DND-41 (cell line): ENCODE results near the gene IFT27.

Source experiments
- ATAC-seq: fragments of 200-7000 bp; cut with Tn5 transposase; 3 replicates; pipeline ENCODE4 v1.9.1; 2021; ENCODE audit warnings: low read depth; ENCODE audit not compliant: insufficient read depth
- DNase-seq: peaks from one replicate; pipeline ENCODE4 v3.0.0-alpha.2; 2020
- H2AFZ ChIP-seq: 2 replicates; pipeline ENCODE4 v1.6.0; 2012; ENCODE audit warnings: low read depth, low read length
- H3K27ac ChIP-seq: 2 replicates; pipeline ENCODE4 v1.5.1; 2012; ENCODE audit warnings: low read length, inconsistent platforms
- H3K27me3 ChIP-seq: fragments of 200-600 bp; sonication (generic); 2 replicates; pipeline ENCODE4 v1.6.0; 2012; ENCODE audit warnings: low read length, mild to moderate bottlenecking, inconsistent platforms; ENCODE audit not compliant: insufficient read depth, poor library complexity
- H3K36me3 ChIP-seq: 2 replicates; pipeline ENCODE4 v1.5.1; 2012; ENCODE audit warnings: low read length, inconsistent platforms; ENCODE audit not compliant: insufficient read depth
- H3K4me1 ChIP-seq: 2 replicates; pipeline ENCODE4 v1.5.1; 2012; ENCODE audit warnings: mild to moderate bottlenecking, low read length; ENCODE audit not compliant: insufficient read depth
- H3K4me2 ChIP-seq: 2 replicates; pipeline ENCODE4 v1.6.0; 2012; ENCODE audit warnings: mild to moderate bottlenecking, moderate library complexity, low read length, inconsistent platforms; ENCODE audit not compliant: insufficient read depth
- H3K4me3 ChIP-seq, 2 experiments: fragments of 200-600 bp in 1 of 2; shearing (Covaris generic) in 1 of 2; 2 replicates each; pipeline ENCODE4 v1.5.1; 2012 to 2016; ENCODE audit warnings: inconsistent platforms in 2 of 2, low read length in 2 of 2, mild to moderate bottlenecking in 2 of 2, low read depth in 1 of 2, moderate library complexity in 1 of 2
- H3K79me2 ChIP-seq: 2 replicates; pipeline ENCODE4 v1.6.0; 2012; ENCODE audit warnings: low read length, inconsistent platforms; ENCODE audit not compliant: insufficient read depth
- H3K9ac ChIP-seq: 2 replicates; pipeline ENCODE4 v1.6.0; 2012; ENCODE audit warnings: low read depth, mild to moderate bottlenecking, inconsistent platforms, low read length, moderate library complexity
- H3K9me3 ChIP-seq: 2 replicates; pipeline ENCODE4 v1.5.1; 2012; ENCODE audit warnings: low read length, moderate library complexity, mild to moderate bottlenecking, inconsistent platforms; ENCODE audit not compliant: insufficient read depth, severe bottlenecking
- H4K20me1 ChIP-seq: 2 replicates; pipeline ENCODE4 v1.6.0; 2012; ENCODE audit warnings: low read length; ENCODE audit not compliant: insufficient read depth
- EZH2 ChIP-seq: IDR thresholded peaks from 3 replicates; pipeline ENCODE4 v1.6.1; 2012; ENCODE audit warnings: borderline replicate concordance, low read depth, mild to moderate bottlenecking, moderate library complexity, low read length, inconsistent platforms; ENCODE audit not compliant: severe bottlenecking
- TF ChIP-seq, protein P1 (sequence below): IDR thresholded peaks from 2 replicates; pipeline ENCODE4 v1.5.1; 2012; ENCODE audit warnings: borderline replicate concordance, low read length, moderate library complexity, mild to moderate bottlenecking; ENCODE audit not compliant: poor library complexity, severe bottlenecking; ENCODE audit errors: extremely low read depth

Gene IFT27

DNA sequence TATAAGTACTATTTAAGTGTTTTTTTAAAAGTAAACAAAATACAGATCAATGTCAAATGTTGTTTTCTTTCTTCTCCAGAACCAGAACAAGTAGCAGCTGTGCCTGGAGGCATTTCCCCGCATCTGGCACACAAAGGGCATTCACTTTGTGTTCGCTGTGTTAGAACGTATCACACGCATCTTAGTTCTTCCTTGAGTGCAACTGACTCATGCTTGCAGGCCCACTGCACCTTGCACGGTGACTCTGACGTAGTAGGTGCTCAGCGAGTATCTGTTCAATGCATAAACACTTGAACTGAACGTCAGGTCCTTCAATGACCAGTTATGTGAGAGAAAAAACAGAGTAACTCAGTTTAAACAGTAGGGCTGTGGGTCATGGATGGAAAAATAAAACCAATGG is 3.5 kb downstream of the IFT27 start:
- Histone ChIP-seq H3K27ac (no peak overlapping the region), H3K9me3 (no peaks in the 10 kb centered on the region), H3K9ac (no peak overlapping the region), H3K36me3 (peaks cover 4% of the 10 kb centered on the region), H3K4me3 (no peak overlapping the region), H3K27me3 (no peaks in the 10 kb centered on the region), H3K4me1 (peaks cover 23% of the 10 kb centered on the region), H2AFZ (no peak overlapping the region), H3K79me2 (peaks cover 10% of the 10 kb centered on the region), H4K20me1 (no peaks in the 10 kb centered on the region), H3K4me2 (no peak overlapping the region)
- ATAC-seq: no peak
- TF ChIP-seq, protein P1, sequence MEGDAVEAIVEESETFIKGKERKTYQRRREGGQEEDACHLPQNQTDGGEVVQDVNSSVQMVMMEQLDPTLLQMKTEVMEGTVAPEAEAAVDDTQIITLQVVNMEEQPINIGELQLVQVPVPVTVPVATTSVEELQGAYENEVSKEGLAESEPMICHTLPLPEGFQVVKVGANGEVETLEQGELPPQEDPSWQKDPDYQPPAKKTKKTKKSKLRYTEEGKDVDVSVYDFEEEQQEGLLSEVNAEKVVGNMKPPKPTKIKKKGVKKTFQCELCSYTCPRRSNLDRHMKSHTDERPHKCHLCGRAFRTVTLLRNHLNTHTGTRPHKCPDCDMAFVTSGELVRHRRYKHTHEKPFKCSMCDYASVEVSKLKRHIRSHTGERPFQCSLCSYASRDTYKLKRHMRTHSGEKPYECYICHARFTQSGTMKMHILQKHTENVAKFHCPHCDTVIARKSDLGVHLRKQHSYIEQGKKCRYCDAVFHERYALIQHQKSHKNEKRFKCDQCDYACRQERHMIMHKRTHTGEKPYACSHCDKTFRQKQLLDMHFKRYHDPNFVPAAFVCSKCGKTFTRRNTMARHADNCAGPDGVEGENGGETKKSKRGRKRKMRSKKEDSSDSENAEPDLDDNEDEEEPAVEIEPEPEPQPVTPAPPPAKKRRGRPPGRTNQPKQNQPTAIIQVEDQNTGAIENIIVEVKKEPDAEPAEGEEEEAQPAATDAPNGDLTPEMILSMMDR: no peak
- DNase-seq: no peak

DNA sequence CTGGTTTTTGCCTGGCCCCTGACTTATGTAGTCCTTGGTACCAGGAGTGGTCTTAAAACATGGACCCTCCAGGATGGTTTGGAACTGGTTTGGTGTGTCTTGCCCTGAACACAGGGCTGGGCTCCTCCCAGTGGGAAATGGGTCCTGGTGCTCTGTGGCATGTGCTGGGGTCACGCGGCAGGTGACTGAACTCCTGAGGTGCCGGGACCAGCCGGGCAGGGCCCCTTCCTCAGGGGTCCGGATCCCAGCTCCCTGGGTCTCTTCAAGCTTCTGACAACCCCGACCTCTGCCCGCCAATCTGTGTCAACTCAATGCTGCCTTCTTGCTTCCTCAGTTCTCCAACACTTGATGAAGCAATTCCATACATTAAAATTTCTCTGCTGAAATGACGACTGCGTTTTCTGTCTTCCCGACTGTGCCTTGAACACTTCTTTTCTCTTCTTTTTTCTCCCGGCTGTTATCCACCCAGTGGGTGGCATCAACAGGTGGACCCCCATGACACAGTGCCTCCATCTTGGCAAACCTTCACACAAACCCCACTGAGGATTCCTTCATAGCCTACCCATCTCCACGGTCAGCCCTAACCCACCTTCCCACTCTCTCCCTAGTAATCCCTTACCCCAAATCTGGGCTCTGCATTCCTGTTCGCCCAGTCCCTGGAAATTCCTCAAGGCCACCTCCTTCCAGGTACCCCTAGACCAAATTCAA is 4.4 kb downstream of the IFT27 start:
- TF ChIP-seq, protein P1: no peak
- no peak for TF ChIP-seq EZH2
- H2AFZ ChIP-seq: no peak overlapping the region
- no peak overlapping the region for H3K4me3 ChIP-seq
- ATAC-seq (no peak), DNase-seq (no peak)
- H3K27ac ChIP-seq: no peak overlapping the region
- H4K20me1 ChIP-seq: no peaks in the 10 kb centered on the region
- peaks cover 10% of the 10 kb centered on the region for H3K36me3 ChIP-seq
- no peaks in the 10 kb centered on the region for H3K9me3 ChIP-seq
- no peaks in the 10 kb centered on the region for H3K27me3 ChIP-seq
- peaks cover 10% of the 10 kb centered on the region for H3K79me2 ChIP-seq
- H3K4me1 ChIP-seq: peaks cover 15% of the 10 kb centered on the region
- no peak overlapping the region for H3K9ac ChIP-seq
- H3K4me2 ChIP-seq: no peak overlapping the region

DNA sequence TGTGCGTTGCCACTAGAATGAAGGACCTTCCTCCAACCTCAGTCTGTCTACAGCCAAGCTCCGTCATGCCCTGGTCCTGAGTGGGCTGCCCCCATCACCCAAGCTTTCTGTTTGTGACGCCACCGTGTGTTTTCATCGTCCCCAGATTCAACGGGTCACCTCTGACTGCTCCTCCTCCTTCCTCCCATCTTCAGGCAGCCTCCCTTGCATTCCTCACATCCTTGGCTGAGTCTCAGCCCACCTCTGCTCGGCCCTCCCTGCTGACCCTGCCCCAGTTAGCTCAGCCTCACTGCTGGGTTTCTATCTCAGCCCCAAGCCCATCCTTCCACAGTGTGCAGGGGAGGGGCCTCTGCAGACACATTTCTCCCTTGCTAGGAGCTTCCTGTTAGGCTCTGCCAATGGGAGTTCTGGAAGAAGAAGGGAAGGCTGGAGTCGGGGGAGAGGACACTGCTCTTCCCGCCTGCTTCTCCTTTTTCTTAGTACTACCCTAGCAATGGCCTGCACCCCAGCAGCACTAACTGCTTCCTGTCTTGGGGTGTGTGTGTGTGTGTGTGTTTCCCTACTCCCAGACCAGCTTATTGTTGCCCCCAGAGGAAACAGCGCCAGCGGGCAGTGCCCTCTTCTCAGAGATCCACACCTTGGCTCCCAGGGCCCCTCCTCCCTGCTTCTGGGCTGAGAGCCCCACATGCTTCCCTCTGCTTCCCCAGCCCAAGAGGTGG is 5.2 kb downstream of the IFT27 start:
- ATAC-seq (no peak), DNase-seq (no peak)
- Histone ChIP-seq H4K20me1 (no peaks in the 10 kb centered on the region), H3K4me3 (no peak overlapping the region), H3K79me2 (peaks cover 10% of the 10 kb centered on the region), H3K4me1 (peaks cover 13% of the 10 kb centered on the region), H3K36me3 (peaks cover 17% of the 10 kb centered on the region), H3K4me2 (no peak overlapping the region), H3K27me3 (no peaks in the 10 kb centered on the region), H2AFZ (no peak overlapping the region), H3K27ac (no peak overlapping the region), H3K9me3 (no peaks in the 10 kb centered on the region), H3K9ac (no peak overlapping the region)
- no peak for TF ChIP-seq EZH2
- TF ChIP-seq, protein P1: no peak
